Left lung (tissue), 10 donors: Measurements from ENCODE around the gene ZNF778. TPM values are rescaled to one million over a fixed set of nuclear protein-coding genes. Genes with fewer than 3 reads are reported as not detected.
"Not testable (repeated sequence)": the region's sequence is repeated elsewhere in the genome, so short reads cannot be mapped to it uniquely, and the experiment has no call there.

Experiments
- ATAC-seq: fragments of 200-7000 bp; cut with Tn5 transposase; one replicate; pipeline ENCODE4 v1.9.1; 2020; ENCODE audit warnings: moderate library complexity
- DNase-seq, 4 donors: peaks; one replicate each; pipeline ENCODE4 v3.0.0-alpha.2; 2013 to 2020
- H3K27ac ChIP-seq, 2 donors: fragments of 200-600 bp; sonication (generic) in 1 of 2; one replicate each; pipeline versions ENCODE4 v1.5.0 to v1.8.0; 2020 to 2021
- H3K27me3 ChIP-seq, 2 donors: fragments of 200-600 bp; sonication (generic) in 1 of 2; one replicate each; pipeline versions ENCODE4 v1.5.0 to v1.8.0; 2020 to 2021
- H3K36me3 ChIP-seq, 2 donors: fragments of 200-600 bp; sonication (generic) in 1 of 2; one replicate each; pipeline versions ENCODE4 v1.5.0 to v1.8.0; 2020 to 2021
- H3K4me1 ChIP-seq, 2 donors: fragments of 200-600 bp; one replicate each; pipeline ENCODE4 v1.8.0; 2021
- H3K4me3 ChIP-seq, 2 donors: fragments of 200-600 bp; sonication (generic) in 1 of 2; one replicate each; pipeline versions ENCODE4 v1.5.0 to v1.8.0; 2020 to 2021; ENCODE audit warnings: mild to moderate bottlenecking in 1 of 2
- H3K9me3 ChIP-seq, 2 donors: fragments of 200-600 bp; sonication (generic) in 1 of 2; one replicate each; pipeline versions ENCODE4 v1.5.0 to v1.8.0; 2020 to 2021
- intact Hi-C, 2 donors: fragments of 100-400 bp; cut with DNase I; formaldehyde crosslinking; loops; one replicate each; pipeline versions ENCODE4 v1.11.2 to v1.14.2; 2022
- polyA plus RNA-seq, 6 donors: library from polyadenylated mRNA; unstranded; fragments of 120-200 nt; gene quantifications; one replicate each; pipeline ENCODE4 v1.2.1, GENCODE V29; 2013; ENCODE audit not compliant: insufficient read length in 6 of 6
- total RNA-seq, 2 donors: library from RNA; stranded (reverse); fragmentation: NEBNext Ultra II Directional; extraction: Animal tissue kit (Norgen Biotek cat#: 25700); gene quantifications; one replicate each; pipeline ENCODE4 v1.2.1, GENCODE V29; 2021
- TF ChIP-seq, protein P1 (sequence below), 2 donors: fragments of 200-600 bp; sonication (generic) in 1 of 2; IDR thresholded peaks; one replicate each; pipeline versions ENCODE4 v1.5.0 to v1.8.0; 2021; ENCODE audit warnings: antibody characterized with exemption in 2 of 2
- donor health status: DM: no; HTN: yes; CAD: no.
- donor health status: DM: no; HTN: no; CAD: no.

ZNF778 gene
- total and polyA plus RNA-seq, 8 donors: 4.0 to 9.5 (median 6.1) TPM

DNA sequence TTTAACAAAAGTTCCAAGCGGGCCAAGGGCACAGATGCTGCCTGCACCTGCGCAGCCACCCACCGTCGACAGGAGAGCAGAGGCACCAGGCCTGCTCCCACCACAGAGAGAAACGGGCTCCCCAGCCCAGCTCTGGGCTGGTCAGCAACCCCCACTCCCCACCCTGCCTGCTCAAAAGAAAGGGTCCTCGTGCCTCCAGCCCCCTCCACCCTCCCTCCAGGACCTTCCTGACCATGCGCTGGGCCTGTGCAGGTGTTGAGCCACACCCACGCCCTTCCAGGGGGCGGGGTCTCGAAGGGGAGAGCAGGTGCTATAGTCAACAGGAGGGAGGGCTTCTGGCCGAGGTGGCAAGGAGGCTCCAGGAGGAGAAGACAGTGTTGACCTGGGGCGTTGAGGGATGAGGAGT, 25.3 kb downstream of the ZNF778 start:
- TF ChIP-seq, protein P1, sequence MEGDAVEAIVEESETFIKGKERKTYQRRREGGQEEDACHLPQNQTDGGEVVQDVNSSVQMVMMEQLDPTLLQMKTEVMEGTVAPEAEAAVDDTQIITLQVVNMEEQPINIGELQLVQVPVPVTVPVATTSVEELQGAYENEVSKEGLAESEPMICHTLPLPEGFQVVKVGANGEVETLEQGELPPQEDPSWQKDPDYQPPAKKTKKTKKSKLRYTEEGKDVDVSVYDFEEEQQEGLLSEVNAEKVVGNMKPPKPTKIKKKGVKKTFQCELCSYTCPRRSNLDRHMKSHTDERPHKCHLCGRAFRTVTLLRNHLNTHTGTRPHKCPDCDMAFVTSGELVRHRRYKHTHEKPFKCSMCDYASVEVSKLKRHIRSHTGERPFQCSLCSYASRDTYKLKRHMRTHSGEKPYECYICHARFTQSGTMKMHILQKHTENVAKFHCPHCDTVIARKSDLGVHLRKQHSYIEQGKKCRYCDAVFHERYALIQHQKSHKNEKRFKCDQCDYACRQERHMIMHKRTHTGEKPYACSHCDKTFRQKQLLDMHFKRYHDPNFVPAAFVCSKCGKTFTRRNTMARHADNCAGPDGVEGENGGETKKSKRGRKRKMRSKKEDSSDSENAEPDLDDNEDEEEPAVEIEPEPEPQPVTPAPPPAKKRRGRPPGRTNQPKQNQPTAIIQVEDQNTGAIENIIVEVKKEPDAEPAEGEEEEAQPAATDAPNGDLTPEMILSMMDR (IDR thresholded peaks at IDR 0.05): no peak
- no peak for DNase-seq
- H3K4me3 ChIP-seq: no peak overlapping the region
- H3K4me1 ChIP-seq: peaks cover 6 to 18% of the 10 kb centered on the region in 2 donors
- intact Hi-C loops: no loop called here
- no peaks in the 10 kb centered on the region for H3K36me3 ChIP-seq
- no peak for ATAC-seq
- no peaks in the 10 kb centered on the region for H3K9me3 ChIP-seq
- H3K27ac ChIP-seq: peak overlapping the region in 1 of 2 donors; percentile 62
- peaks cover 0 to 2% of the 10 kb centered on the region in 2 donors for H3K27me3 ChIP-seq

DNA sequence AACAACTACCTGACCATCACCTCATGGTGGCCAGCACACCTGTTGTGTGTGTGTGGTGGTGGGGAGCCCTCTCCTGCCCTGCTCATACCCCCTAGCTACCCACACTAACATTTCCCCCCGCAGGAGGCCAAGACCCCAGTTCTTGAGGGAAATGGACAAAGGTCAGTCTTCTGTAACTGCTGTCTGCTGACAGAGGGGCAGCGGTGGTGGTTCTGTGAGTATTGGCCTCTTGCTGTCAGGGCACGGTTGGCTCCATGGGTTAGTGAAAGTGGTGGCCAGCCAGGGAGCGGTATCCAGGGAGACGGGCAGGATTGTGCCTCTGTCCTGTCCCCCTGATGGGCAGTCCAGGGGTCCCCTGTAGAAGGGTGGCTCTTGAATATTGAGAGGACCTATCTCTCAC, 26.2 kb downstream of the ZNF778 start:
- ATAC-seq (no peak), DNase-seq (no peak)
- peaks cover 6 to 18% of the 10 kb centered on the region in 2 donors for H3K4me1 ChIP-seq
- H3K9me3 ChIP-seq: peaks cover 0 to under 1% of the 10 kb centered on the region in 2 donors
- H3K36me3 ChIP-seq: no peaks in the 10 kb centered on the region
- intact Hi-C loops: no loop called here
- no peak overlapping the region for H3K4me3 ChIP-seq
- H3K27ac ChIP-seq: peak overlapping the region; percentile 62 to 65
- TF ChIP-seq, protein P1 (IDR thresholded peaks at IDR 0.05): no peak
- peaks cover 0 to 11% of the 10 kb centered on the region in 2 donors for H3K27me3 ChIP-seq

DNA sequence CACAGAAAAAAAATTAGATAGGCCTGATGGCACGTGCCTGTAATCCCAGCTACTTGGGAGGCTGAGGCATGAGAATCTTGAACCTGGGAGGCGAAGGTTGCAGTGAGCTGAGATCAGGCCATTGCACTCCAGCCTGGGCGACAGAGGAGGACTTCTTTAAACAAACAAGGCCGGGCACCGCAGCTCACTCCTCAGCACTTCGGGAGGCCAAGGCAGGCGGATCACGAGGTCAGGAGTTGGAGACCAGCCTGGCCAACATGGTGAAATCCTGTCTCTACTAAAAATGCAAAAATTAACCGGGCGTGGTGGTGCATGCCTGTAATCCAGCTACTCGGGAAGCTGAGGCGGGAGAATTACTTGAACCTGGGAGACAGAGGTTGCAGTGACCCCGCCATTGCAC, 26.8 kb downstream of the ZNF778 start:
- ATAC-seq, H3K36me3 ChIP-seq, H3K9me3 ChIP-seq, DNase-seq, intact Hi-C loops, H3K4me3 ChIP-seq: not testable (repeated sequence)
- peaks cover 6 to 18% of the 10 kb centered on the region in 2 donors for H3K4me1 ChIP-seq
- peak overlapping the region; percentile 62 to 65 for H3K27ac ChIP-seq
- H3K27me3 ChIP-seq: peaks cover 0 to 11% of the 10 kb centered on the region in 2 donors

DNA sequence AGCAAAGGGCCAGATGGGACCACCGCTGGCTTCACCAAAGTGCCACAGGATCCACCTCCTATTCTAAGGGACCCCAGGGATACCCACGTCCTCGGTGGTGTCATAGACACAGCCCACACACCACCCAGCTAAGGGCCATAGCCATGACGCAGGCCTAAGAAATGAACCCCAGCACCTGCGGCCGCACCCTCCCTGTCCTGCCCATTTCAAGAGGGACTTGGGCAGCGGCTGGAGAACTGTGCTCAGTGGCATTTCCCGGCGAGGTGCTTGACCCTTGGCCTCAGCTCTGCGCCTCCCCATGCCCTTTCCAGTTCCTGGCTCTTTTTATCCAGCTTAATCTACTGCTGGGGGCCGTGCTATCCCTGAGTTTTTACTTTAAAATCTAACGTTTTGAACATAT, 27.3 kb downstream of the ZNF778 start:
- ATAC-seq (peak; percentile 54), DNase-seq (peak in 2 of 4 donors; percentile 85 to 90)
- Histone ChIP-seq H3K4me1 (peaks cover 6 to 16% of the 10 kb centered on the region in 2 donors), H3K4me3 (no peak overlapping the region), H3K9me3 (peaks cover 0 to 5% of the 10 kb centered on the region in 2 donors), H3K27ac (peak overlapping the region; percentile 62 to 65), H3K36me3 (no peaks in the 10 kb centered on the region), H3K27me3 (peaks cover 0 to 11% of the 10 kb centered on the region in 2 donors)
- TF ChIP-seq, protein P1 (IDR thresholded peaks at IDR 0.05): no peak
- intact Hi-C loops: no loop called here

DNA sequence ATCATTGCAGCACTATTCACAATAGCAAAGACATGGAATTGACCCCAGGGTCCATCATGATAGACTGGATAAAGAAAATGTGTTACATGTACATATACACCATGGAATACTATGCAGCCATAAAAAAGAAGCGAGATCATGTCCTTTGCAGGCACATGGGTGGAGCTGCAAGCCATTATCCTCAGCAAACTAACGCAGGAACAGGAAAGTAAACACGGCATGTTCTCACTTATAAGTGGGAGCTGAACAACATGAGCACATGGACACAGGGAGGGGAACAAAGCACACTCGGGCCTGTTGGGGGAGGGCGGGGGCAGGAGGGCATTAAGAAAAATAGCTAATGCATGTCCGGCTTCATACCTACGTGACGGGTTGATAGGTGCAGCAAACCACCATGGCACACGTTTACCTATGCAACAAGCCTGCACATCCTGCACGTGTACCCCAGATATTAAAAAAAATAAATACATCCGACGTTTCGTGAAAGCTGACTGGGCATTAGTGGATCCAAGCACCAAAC, 28.9 kb downstream of the ZNF778 start:
- H3K36me3 ChIP-seq: no peaks in the 10 kb centered on the region
- H3K4me1 ChIP-seq: peaks cover 6 to 7% of the 10 kb centered on the region in 2 donors
- intact Hi-C loops: no loop called here
- H3K9me3 ChIP-seq: peaks cover 0 to 11% of the 10 kb centered on the region in 2 donors
- H3K27me3 ChIP-seq: peaks cover 0 to 11% of the 10 kb centered on the region in 2 donors
- ATAC-seq (peak; percentile 10), DNase-seq (no peak)
- TF ChIP-seq, protein P1 (IDR thresholded peaks at IDR 0.05): no peak
- peak overlapping the region; percentile 34 to 50 for H3K4me3 ChIP-seq
- peak overlapping the region; percentile 59 to 63 for H3K27ac ChIP-seq
